ENCODE data around the gene RNF207.

The RNF207 gene

DNA sequence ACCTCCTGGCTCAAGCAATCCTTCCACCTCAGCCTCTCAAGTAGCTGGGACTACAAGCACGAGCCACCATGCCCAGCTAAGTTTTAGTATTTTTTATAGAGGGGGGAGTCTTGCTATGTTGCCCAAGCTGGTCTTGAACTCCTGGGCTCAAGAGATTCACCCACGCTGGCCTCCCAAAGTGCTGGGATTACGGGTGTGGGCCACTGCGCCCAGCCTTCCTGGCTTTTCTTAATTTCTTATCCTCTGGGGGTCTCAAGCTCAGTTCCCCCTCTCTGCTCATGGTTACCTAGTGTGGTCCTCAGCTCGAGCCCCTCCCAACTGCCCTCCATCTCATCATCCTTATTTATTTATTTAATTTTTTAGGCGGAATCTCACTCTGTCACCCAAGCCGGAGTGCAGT lies 3.7 kb upstream of the RNF207 start:
- H3K27ac ChIP-seq, result no peak overlapping the region
- TF ChIP-seq, protein P1, sequence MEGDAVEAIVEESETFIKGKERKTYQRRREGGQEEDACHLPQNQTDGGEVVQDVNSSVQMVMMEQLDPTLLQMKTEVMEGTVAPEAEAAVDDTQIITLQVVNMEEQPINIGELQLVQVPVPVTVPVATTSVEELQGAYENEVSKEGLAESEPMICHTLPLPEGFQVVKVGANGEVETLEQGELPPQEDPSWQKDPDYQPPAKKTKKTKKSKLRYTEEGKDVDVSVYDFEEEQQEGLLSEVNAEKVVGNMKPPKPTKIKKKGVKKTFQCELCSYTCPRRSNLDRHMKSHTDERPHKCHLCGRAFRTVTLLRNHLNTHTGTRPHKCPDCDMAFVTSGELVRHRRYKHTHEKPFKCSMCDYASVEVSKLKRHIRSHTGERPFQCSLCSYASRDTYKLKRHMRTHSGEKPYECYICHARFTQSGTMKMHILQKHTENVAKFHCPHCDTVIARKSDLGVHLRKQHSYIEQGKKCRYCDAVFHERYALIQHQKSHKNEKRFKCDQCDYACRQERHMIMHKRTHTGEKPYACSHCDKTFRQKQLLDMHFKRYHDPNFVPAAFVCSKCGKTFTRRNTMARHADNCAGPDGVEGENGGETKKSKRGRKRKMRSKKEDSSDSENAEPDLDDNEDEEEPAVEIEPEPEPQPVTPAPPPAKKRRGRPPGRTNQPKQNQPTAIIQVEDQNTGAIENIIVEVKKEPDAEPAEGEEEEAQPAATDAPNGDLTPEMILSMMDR (conservative IDR thresholded peaks at IDR 0.05), result no peak

DNA sequence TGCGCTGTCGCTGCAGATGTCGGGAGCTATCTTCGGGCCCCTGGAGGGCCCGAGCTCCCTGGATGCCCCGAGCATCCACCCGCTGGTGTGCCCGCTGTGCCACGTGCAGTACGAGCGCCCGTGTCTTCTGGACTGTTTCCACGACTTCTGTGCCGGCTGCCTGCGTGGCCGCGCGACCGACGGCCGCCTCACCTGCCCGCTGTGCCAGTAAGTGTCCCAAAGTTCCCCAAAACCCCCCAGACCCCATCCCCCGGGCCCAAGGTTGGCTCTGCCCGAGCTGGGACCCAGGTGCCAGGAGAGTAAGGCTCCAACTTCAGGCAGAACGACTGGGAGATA lies 569 bp downstream of the RNF207 start:
- TF ChIP-seq, protein P1 (conservative IDR thresholded peaks at IDR 0.05), result no peak
- peak overlapping the region; percentile 87 for H3K27ac ChIP-seq

DNA sequence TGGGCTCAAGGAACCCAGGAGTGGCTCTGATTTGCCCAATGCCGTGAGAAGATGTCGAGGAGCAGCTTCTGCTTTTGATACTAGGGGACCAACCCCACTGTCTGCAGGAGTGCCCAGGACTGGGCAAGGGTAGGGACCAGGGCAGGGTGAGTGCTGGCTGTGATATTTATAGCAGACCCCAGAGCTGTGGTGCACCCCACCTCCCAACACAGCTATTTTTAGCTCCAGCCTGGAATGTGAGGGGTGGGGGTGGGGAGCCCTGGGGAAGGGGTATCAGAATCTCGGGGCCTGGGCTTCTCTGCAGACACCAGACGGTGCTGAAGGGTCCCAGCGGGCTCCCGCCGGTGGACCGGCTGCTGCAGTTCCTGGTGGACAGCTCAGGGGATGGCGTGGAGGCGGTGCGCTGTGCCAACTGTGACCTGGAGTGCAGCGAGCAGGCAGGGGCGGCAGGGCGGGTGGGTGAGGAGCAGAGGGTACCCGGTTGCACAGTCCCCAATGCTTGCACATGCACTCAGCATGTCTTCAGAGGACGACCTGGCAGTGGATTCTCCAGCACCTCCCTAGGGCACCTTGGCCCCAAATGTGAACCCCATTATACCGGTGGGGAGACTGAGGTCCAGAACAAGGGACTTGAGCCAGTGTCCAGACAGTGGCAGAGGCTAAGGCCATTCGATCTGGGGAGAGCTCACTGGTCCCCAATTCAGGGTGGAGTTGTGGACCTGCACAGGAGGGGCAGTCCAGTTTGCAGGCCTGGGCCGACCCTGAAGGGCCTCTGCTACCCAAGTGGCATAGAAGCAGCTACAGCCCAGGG lies 1.4 kb downstream of the RNF207 start:
- H3K27ac ChIP-seq, result no peak overlapping the region

DNA sequence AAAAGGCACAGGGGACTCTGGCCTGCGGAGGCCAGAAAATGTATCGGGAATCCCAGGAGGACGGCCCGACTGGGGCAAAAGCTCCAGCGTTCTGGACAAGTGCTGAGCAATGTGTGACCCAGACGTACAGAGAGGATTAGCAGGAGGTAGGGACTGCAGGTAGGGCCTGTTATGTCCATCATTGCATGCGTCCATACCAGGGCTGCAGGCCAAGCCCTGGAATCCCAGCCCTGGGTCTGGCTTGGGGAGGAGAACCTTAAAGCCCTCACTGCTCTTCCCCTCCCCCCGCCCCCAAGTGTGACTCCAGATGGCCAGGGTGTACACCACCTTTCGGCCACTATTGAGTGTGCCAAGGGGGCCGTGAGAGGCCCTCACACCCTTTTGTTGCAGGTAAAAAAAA lies 2.0 kb downstream of the RNF207 start:
- TF ChIP-seq, protein P1 (conservative IDR thresholded peaks at IDR 0.05), result no peak
- no peak overlapping the region for H3K27ac ChIP-seq

More for the DNA sequence above, 1.4 kb downstream of the RNF207 start:
- TF ChIP-seq, protein P1 (conservative IDR thresholded peaks at IDR 0.05), result no peak

DNA sequence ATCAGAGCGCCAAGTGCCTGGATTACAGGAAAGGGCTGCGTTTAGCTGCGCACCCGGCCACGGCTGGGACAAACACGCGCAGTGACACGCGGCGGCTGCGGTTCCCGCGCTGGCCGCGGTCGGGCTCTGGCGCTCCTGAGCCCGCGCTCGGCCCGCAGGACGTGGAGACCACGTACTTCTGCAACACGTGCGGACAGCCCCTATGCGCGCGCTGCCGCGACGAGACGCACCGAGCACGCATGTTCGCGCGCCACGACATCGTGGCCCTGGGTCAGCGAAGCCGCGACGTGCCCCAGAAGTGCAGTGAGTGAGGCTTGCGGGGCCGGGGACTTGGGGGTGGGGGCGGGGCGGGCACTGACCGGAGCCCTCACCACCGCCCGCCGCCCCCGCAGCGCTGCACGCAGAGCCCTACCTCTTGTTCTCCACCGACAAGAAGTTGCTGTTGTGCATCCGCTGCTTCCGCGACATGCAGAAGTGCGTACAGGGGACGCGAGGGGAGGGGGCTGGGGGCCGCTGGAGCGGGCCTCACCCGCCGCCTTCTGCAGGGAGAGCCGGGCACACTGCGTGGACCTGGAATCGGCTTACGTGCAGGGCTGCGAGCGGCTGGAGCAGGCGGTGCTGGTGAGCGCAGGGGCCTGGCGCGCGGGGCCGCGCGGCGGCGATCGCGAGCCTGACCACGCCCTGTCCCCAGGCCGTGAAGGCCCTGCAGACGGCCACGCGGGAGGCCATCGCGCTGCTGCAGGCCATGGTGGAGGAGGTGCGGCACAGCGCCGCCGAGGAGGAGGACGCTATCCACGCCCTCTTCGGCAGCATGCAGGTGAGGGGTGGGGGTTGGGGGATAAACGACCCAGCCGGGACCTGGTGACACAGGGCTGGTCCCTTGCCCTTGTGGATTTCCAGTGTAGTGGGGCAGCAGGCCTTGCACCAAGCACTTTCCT lies 3.1 kb downstream of the RNF207 start:
- no peak overlapping the region for H3K27ac ChIP-seq
- TF ChIP-seq, protein P1 (conservative IDR thresholded peaks at IDR 0.05), result no peak

DNA sequence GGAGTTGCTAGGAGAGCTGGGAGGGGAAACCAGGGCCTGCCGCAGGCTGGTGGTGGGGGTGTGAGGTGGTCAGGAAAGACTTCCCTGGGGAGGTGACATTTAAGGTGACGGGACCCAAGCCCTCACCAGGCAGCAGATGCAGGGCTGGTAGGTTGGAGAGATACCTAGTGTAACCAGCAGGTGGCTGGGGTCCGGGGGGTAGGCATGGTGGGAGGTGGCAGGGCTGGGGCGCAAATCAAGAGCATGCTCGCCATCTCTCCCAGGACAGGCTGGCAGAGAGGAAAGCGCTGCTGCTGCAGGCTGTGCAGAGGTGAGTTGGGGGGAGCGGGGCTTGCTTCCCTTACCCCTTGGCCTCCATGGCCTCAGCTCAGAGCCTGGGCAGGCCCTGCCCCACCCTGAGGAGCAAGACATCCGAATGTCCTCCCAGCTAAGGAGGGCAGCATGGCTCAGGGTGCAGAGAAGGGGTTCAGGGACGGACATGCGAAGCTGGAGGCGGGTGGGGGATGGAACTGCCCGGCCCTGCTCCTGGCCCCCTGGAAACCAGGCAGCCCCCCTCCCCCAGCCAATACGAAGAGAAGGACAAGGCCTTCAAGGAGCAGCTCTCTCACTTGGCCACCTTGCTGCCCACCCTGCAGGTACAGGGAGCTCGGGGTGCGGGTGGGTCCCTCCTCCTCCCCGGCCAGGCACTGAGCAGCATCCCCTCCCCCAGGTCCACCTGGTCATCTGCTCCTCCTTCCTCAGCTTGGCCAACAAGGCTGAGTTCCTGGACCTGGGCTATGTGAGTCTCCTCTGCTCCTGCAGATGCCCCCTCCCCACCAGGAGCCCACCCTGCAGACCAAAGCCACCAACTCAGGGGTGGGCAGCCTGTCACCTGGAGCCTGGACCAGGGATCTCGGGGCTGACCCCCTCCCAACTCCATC lies 4.0 kb downstream of the RNF207 start:
- H3K27ac ChIP-seq, result no peak overlapping the region
- TF ChIP-seq, protein P1 (conservative IDR thresholded peaks at IDR 0.05), result no peak
